H1 (cell line): ENCODE results near the gene LMAN2. TPM values are rescaled to one million over a fixed set of nuclear protein-coding genes. Genes with fewer than 3 reads are reported as not detected.

Experiments used
- CREB1 ChIP-seq: IDR thresholded peaks from 2 replicates; pipeline ENCODE4 v1.6.1; 2012; ENCODE audit warnings: inconsistent platforms
- GTF2F1 ChIP-seq: IDR thresholded peaks from 2 replicates; pipeline ENCODE4 v1.6.1; 2012; ENCODE audit warnings: low read depth, low read length, improper control_type of control experiment, borderline replicate concordance
- polyA plus RNA-seq, 7 experiments: library from polyadenylated mRNA; depleted of rRNA in 3 of 7; stranded (reverse) in 5 of 7; unstranded in 2 of 7; fragments of >200 nt in 5 of 7; fragments of 200-250 nt in 2 of 7; gene quantifications; 1 replicate in 5 of 7; 2 replicates in 1 of 7; 4 replicates in 1 of 7; pipeline versions ENCODE4 v1.2.1 to v1.2.3, GENCODE V29; 2011 to 2013; ENCODE audit warnings: missing spikeins in 2 of 7, mixed read lengths in 2 of 7
- total RNA-seq: library from RNA; stranded (reverse); fragmentation: NEBNext Ultra II Directional; extraction: Animal tissue kit (Norgen Biotek cat#: 25700); gene quantifications from 2 replicates; pipeline ENCODE4 v1.2.1, GENCODE V29; 2021
- TF ChIP-seq, protein P1 (sequence below): IDR thresholded peaks from 2 replicates; pipeline ENCODE4 v1.6.1; 2011; ENCODE audit warnings: low read length, improper control_type of control experiment

The LMAN2 gene
- total and polyA plus RNA-seq, 2 of the 8 experiments (the other 6 are each of a cell fraction or from before 2014, with no cell fraction given): 116 to 225 TPM

DNA sequence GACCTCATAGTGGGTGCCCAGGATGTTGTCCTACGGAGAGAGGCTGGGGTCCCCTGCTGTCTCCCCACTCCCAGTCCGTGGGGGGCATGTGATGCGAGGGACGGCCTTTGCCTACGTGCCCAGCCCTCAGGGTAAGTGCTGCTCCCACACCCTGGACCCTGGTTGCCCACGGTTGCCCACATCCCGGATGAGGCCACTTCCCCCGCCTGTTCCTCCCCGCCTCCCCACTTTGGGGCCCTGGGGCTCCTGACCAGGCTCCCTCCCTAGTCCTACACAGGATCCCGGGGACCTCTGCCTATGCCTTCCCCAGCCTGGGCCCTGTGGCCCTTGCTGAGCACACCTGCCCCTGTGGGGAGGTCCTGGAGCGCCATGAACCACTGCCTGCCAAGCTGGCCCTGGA lies 34.3 kb upstream of the LMAN2 start (continued):
- TF ChIP-seq, protein P1, sequence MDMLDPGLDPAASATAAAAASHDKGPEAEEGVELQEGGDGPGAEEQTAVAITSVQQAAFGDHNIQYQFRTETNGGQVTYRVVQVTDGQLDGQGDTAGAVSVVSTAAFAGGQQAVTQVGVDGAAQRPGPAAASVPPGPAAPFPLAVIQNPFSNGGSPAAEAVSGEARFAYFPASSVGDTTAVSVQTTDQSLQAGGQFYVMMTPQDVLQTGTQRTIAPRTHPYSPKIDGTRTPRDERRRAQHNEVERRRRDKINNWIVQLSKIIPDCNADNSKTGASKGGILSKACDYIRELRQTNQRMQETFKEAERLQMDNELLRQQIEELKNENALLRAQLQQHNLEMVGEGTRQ: no peak
- TF ChIP-seq CREB1 (no peak), GTF2F1 (no peak)
